Measurements from ENCODE around the gene SLC23A3. TPM values are rescaled to one million over a fixed set of nuclear protein-coding genes. Genes with fewer than 3 reads are reported as not detected.

The SLC23A3 gene
- total and polyA plus RNA-seq, 10 of the 15 experiments (the other 5 are each of a cell fraction or from before 2014, with no cell fraction given) = 0.07 to 1.0 (median 0.40) TPM; not detected in 1

- ChIA-PET POLR2A (interaction anchor here (0.6 to 3.8 kb wide), 9 partner anchors 11 to 332 kb away, joined by 3 to 21 read pairs (median 5); partner anchors contain the start of genes ANKZF1, ATG9A, CNPPD1 and GLB1L), RAD21 (ENCODE audit: unreplicated experiment) (interaction anchor here (0.9 to 2.2 kb wide), 3 partner anchors 11 to 59 kb away, joined by 3 to 11 read pairs (median 4); partner anchors contain the start of genes ANKZF1 and ATG9A), CTCF (interaction anchor here (0.6 to 1.7 kb wide), 4 partner anchors 9 to 76 kb away, joined by 3 to 5 read pairs (median 3); no protein-coding TSS in a partner anchor), SMC1A (ENCODE audit: uncharacterized antibody, unreplicated experiment) (interaction anchor here (0.7 to 1.8 kb wide), 8 partner anchors 10 to 61 kb away, joined by 3 to 8 read pairs (median 4); partner anchors contain the start of genes ANKZF1, ATG9A, CNPPD1 and GLB1L)
- peak within 1 kb of the TSS; percentile 76 for H3K9ac ChIP-seq (ENCODE audit: control insufficient read depth, insufficient read depth, low read length)
- no peaks in the 10 kb centered on the region for H3K9me3 ChIP-seq (replicated peaks; ENCODE audit: control insufficient read depth, insufficient read depth, low read length)
- no TSS peak for BruUV-seq (replicated peaks)
- in situ Hi-C loops (cut with MboI) = no loop called here
- intact Hi-C loops (cut with micrococcal nuclease; ENCODE audit: unreplicated experiment) = loop anchor here (2.0 kb wide), 1 partner anchor 76 kb away; no protein-coding TSS in a partner anchor
- H3K4me3 ChIP-seq = peak within 1 kb of the TSS; percentile 92
- DNase-seq (ENCODE audit: low read depth, low spot score) = peak; percentile 63
- peak; percentile 92 for ATAC-seq
- peak within 1 kb of the TSS; percentile 63 for H3K27ac ChIP-seq (ENCODE audit: control insufficient read depth, insufficient read depth)
- peak within 1 kb of the TSS; percentile 99 for H3K4me2 ChIP-seq (ENCODE audit: control insufficient read depth, insufficient read depth)
- peaks cover 14% of the 10 kb centered on the region for H3K79me2 ChIP-seq (ENCODE audit: control insufficient read depth, insufficient read depth, low read length)
- H4K20me1 ChIP-seq (ENCODE audit: control insufficient read depth, insufficient read depth) = no peaks in the 10 kb centered on the region; the same call in 1 of the 2 replicates
- H3K4me1 ChIP-seq (ENCODE audit: control insufficient read depth, insufficient read depth, low read length) = peaks cover 16% of the 10 kb centered on the region
- peak within 1 kb of the TSS; percentile 79 for H2AFZ ChIP-seq (ENCODE audit: control insufficient read depth, low read depth, low read length)
- peaks cover 12 to 27% of the 10 kb centered on the region in 2 experiments for H3K36me3 ChIP-seq (ENCODE audit: control insufficient read depth in 2 of 2, insufficient read depth in 2 of 2, low read length in 1 of 2)
- peak; percentile 92 for FAIRE-seq
- WGBS (ENCODE audit: insufficient coverage, insufficient replicate concordance, low lambda C conversion rate, missing lambda C conversion rate) = 28% methylated on average over 71 of the region's 71 CpGs
- H3K27me3 ChIP-seq (replicated peaks in 1 of 2; ENCODE audit: control insufficient read depth in 2 of 2, insufficient read depth in 2 of 2, low read length in 1 of 2) = no peaks in the 10 kb centered on the region
- TF ChIP-seq NBN (IDR thresholded peaks at IDR 0.05) = 0 out of 2 replicates have a peak, but pooled peaks have one; percentile 14
- no peak for TF ChIP-seq NR2C2 (IDR thresholded peaks at IDR 0.05; ENCODE audit: borderline replicate concordance, control insufficient read depth, insufficient read length, low read depth)
- TF ChIP-seq E2F8 (IDR thresholded peaks at IDR 0.05; ENCODE audit: low read depth, partially characterized antibody) = peak; percentile 58
- no peak for TF ChIP-seq NR2F1 (conservative IDR thresholded peaks at IDR 0.05)
- TF ChIP-seq BHLHE40 (IDR thresholded peaks at IDR 0.05; ENCODE audit: borderline replicate concordance in 1 of 2, low read depth in 2 of 2, low read length in 1 of 2) = peak; percentile 92 to 97
- no peak for TF ChIP-seq ZNF622 (IDR thresholded peaks at IDR 0.05)
- TF ChIP-seq POU2F2 (IDR thresholded peaks at IDR 0.05; ENCODE audit: borderline replicate concordance, low read depth, low read length) = peak; percentile 96; the same call in 2 of the 3 replicates
- TF ChIP-seq BACH1 (IDR thresholded peaks at IDR 0.05; ENCODE audit: borderline replicate concordance) = peak; percentile 93
- 0 out of 2 replicates have a peak, but pooled peaks have one; percentile 9 for TF ChIP-seq MTA2 (IDR thresholded peaks at IDR 0.05; ENCODE audit: low read depth)
- peak; percentile 88 for TF ChIP-seq POLR2AphosphoS5 (IDR thresholded peaks at IDR 0.05; ENCODE audit: low read length)
- no peak for TF ChIP-seq E4F1 (IDR thresholded peaks at IDR 0.05; ENCODE audit: borderline replicate concordance, partially characterized antibody)
- no peak for TF ChIP-seq CTCF (IDR thresholded peaks at IDR 0.05 in 2 of 3, conservative IDR thresholded peaks at IDR 0.05 in 1 of 3; ENCODE audit: control insufficient read depth in 2 of 3, extremely low read depth in 1 of 3, insufficient read depth in 1 of 3, low read depth in 3 of 3, low read length in 3 of 3)
- no peak for TF ChIP-seq ZNF274 (IDR thresholded peaks at IDR 0.05; ENCODE audit: insufficient read depth, insufficient read length)
Measured at GRCh38 chr2:219218732-219219701, 49.2 kb upstream of the SLC23A3 start, which contains the start of gene ABCB6. TSS of gene ABCB6 (minus strand) at chr2:219218958. CDS start at chr2:219218673, 285 bp downstream.
